ENCODE results near the gene TOX2. TPM values are rescaled to one million over a fixed set of nuclear protein-coding genes. Genes with fewer than 3 reads are reported as not detected.

Gene TOX2
- total and polyA plus RNA-seq, 2 of the 4 experiments (the other 2 are of a cell fraction) = 1.3 to 17.5 TPM

DNA sequence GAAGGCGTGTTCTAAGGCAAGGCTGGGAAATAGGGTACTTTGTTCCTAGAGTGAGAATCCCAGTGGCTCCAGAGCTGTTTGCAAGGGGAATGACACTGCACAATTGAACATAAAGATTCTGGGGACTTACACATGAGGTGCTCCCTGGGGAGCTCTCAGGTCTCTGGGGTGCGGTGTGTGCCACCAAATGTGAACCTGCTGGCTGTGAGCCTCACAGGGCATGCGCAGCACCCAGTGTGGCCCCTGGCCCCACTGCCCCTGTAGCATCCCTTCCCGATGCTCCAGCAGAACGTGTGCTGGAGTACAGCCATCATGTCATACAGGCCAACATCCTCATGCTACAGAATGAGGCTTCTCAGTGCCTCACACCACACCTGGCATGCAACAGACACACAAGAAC, 68.2 kb downstream of the TOX2 start:
- Histone ChIP-seq H2BK20ac (ENCODE audit: low read depth, low read length) (no peak overlapping the region; the same call in 1 of the 2 replicates), H3K9me1 (ENCODE audit: insufficient read depth, low read length) (peaks cover 6% of the 10 kb centered on the region), H3K79me1 (ENCODE audit: low read depth in 1 of 2, low read length in 2 of 2) (peaks cover 18 to 67% of the 10 kb centered on the region in 2 experiments), H3K4me3 (ENCODE audit: insufficient read depth, low read depth, low read length) (no peak overlapping the region), H2AK5ac (ENCODE audit: low read depth, low read length) (peak overlapping the region; percentile 83; the same call in 1 of the 2 replicates), H2BK15ac (ENCODE audit: low read depth, low read length) (no peak overlapping the region), H2AFZ (replicated peaks; ENCODE audit: low read length, poor library complexity) (peak overlapping the region; percentile 24), H3K36me3 (ENCODE audit: control insufficient read depth, insufficient read depth, low read length) (peaks cover 4% of the 10 kb centered on the region; the same call in 1 of the 2 replicates), H3K4ac (ENCODE audit: low read depth, low read length) (no peak overlapping the region), H3K23ac (ENCODE audit: low read depth, low read length) (no peak overlapping the region), H3K27me3 (ENCODE audit: control insufficient read depth, insufficient read depth, low read length) (no peaks in the 10 kb centered on the region), H3K56ac (ENCODE audit: extremely low read depth, insufficient read depth, low read length) (no peak overlapping the region), H4K91ac (ENCODE audit: insufficient read depth, low read depth, low read length) (no peak overlapping the region), H3K14ac (replicated peaks; ENCODE audit: low read depth, low read length) (no peak overlapping the region), H3K18ac (ENCODE audit: low read depth, low read length) (no peak overlapping the region), H4K8ac (ENCODE audit: low read depth in 2 of 2, low read length in 2 of 2) (no peak overlapping the region), H3K4me2 (ENCODE audit: low read depth, low read length) (no peak overlapping the region), H2BK120ac (ENCODE audit: low read depth, low read length) (no peak overlapping the region), H3K9ac (ENCODE audit: low read depth, low read length) (no peak overlapping the region), H2AK9ac (replicated peaks; ENCODE audit: low read depth, low read length, poor library complexity) (no peak overlapping the region), H3K4me1 (ENCODE audit: control insufficient read depth, insufficient read depth, low read length) (peaks cover 6% of the 10 kb centered on the region), H2BK5ac (ENCODE audit: low read depth, low read length, poor library complexity, severe bottlenecking) (no peak overlapping the region), H3K9me3 (ENCODE audit: control insufficient read depth, insufficient read depth, low read length) (no peaks in the 10 kb centered on the region), H4K5ac (ENCODE audit: low read depth, low read length) (no peak overlapping the region), H3K27ac (ENCODE audit: insufficient read depth, low read length) (no peak overlapping the region), H4K20me1 (ENCODE audit: insufficient read depth, low read length) (0 out of 2 replicates have a peak, but pooled peaks cover 14% of the 10 kb centered on the region)
- in situ Hi-C loops (cut with MboI; ENCODE audit: low sequenced_read_pairs) = no loop called here
- BruUV-seq (replicated peaks) = no TSS peak
- 100% methylated on average over 4 of the region's 5 CpGs; no CpG with 5 or more reads in 1 of the 2 experiments for WGBS, 2 experiments (ENCODE audit: extremely low coverage in 2 of 2, insufficient read length in 1 of 2)
- ATAC-seq (ENCODE audit: low read depth) (no peak), DNase-seq (no peak)
- dilution Hi-C loops (cut with HindIII; ENCODE audit: low sequenced_read_pairs, unreplicated experiment) = no loop called here
- TF ChIP-seq FOS (IDR thresholded peaks at IDR 0.05; ENCODE audit: low read depth, low read length) (no peak), CTCF (conservative IDR thresholded peaks at IDR 0.05; ENCODE audit: low read depth, low read length) (no peak), RAD21 (IDR thresholded peaks at IDR 0.05; ENCODE audit: low read length) (no peak), MXI1 (IDR thresholded peaks at IDR 0.05; ENCODE audit: borderline replicate concordance, low read depth, low read length) (no peak), NFE2L2 (IDR thresholded peaks at IDR 0.05; ENCODE audit: low read depth, low read length) (no peak), RCOR1 (IDR thresholded peaks at IDR 0.05; ENCODE audit: insufficient replicate concordance, low read length) (no peak)
- intact Hi-C loops (cut with micrococcal nuclease) = no loop called here
- POLR2A ChIA-PET (ENCODE audit: unreplicated experiment) = no interaction called here
- CTCF ChIA-PET = no interaction called here

Measured in IMR-90 (cell line).